Gastroesophageal sphincter (tissue), 4 donors: ENCODE data around the gene MMP17. TPM values are rescaled to one million over a fixed set of nuclear protein-coding genes. Genes with fewer than 3 reads are reported as not detected.

ENCODE experiments used
- ATAC-seq: fragments of 150-250 bp; one replicate; pipeline ENCODE4 v1.9.1; 2016; ENCODE audit warnings: mild to moderate bottlenecking, moderate library complexity
- H3K27ac ChIP-seq, 4 donors: fragments of 200-600 bp; sonication (generic) in 3 of 4; 1 replicate in 3 of 4; 2 replicates in 1 of 4; pipeline ENCODE4 v1.5.1; 2016 to 2019
- H3K27me3 ChIP-seq: fragments of 200-600 bp; sonication (generic); one replicate; pipeline ENCODE4 v1.5.1; 2019
- H3K36me3 ChIP-seq, 2 donors: fragments of 200-600 bp; sonication (generic); one replicate each; pipeline ENCODE4 v1.5.1; 2019; ENCODE audit warnings: control low read depth in 1 of 2
- H3K4me1 ChIP-seq, 3 donors: fragments of 200-600 bp; sonication (generic); 1 replicate in 2 of 3; 2 replicates in 1 of 3; pipeline ENCODE4 v1.5.1; 2016 to 2019; ENCODE audit warnings: control low read depth in 2 of 3
- H3K4me3 ChIP-seq, 2 donors: fragments of 200-600 bp; sonication (generic); one replicate each; pipeline ENCODE4 v1.5.1; 2019; ENCODE audit warnings: mild to moderate bottlenecking in 1 of 2, moderate library complexity in 1 of 2
- H3K9me3 ChIP-seq, 3 donors: fragments of 200-600 bp; sonication (generic); one replicate each; pipeline ENCODE4 v1.5.1; 2017 to 2019; ENCODE audit warnings: control low read depth in 2 of 3
- CTCF ChIP-seq, 4 experiments: fragments of 200-600 bp in 2 of 4; fragments of 450-650 bp in 2 of 4; sonication (generic) in 1 of 4; IDR thresholded peaks; one replicate each; pipeline ENCODE4 v1.5.1; 2017 to 2019; ENCODE audit warnings: antibody characterized with exemption in 4 of 4, mild to moderate bottlenecking in 2 of 4, moderate library complexity in 2 of 4
- EP300 ChIP-seq: sonication (generic); formaldehyde crosslinking; IDR thresholded peaks from one replicate; pipeline ENCODE4 v1.6.1; 2017; ENCODE audit warnings: antibody characterized with exemption, mild to moderate bottlenecking
- POLR2A ChIP-seq, 2 donors: fragments of 450-650 bp; IDR thresholded peaks; one replicate each; pipeline ENCODE4 v1.6.1; 2017; ENCODE audit warnings: antibody characterized with exemption in 2 of 2, mild to moderate bottlenecking in 2 of 2, moderate library complexity in 1 of 2
- POLR2AphosphoS5 ChIP-seq: sonication (generic); formaldehyde crosslinking; IDR thresholded peaks from one replicate; pipeline ENCODE4 v1.6.1; 2017; ENCODE audit warnings: antibody characterized with exemption
- WGBS, 2 donors: methylation state at CpG; one replicate each; pipeline ENCODE4 v1.1.5; 2018; ENCODE audit warnings: low coverage in 1 of 2; 5-methylcytosine and 5-hydroxymethylcytosine counted together
- total RNA-seq, 4 donors: library from RNA; depleted of rRNA; stranded (reverse); fragments of >200 nt; gene quantifications; one replicate each; pipeline ENCODE4 v1.1.0, GENCODE V29; 2016

The MMP17 gene
- total RNA-seq, 4 donors from 2014 or later: 2.0 to 7.0 (median 4.5) TPM

- H3K36me3 ChIP-seq: peaks cover 0 to 81% of the 10 kb centered on the region in 2 donors
These were observed 43.1 kb upstream of the MMP17 start for GRCh38 chr12:131784909-131785762.

GRCh38 chr12:131785763-131786330 lies 42.3 kb upstream of the MMP17 start:
- no peaks in the 10 kb centered on the region for H3K9me3 ChIP-seq
- H3K4me1 ChIP-seq: peaks cover 0 to 12% (median 0%) of the 10 kb centered on the region in 3 donors
- peaks cover 0 to 81% of the 10 kb centered on the region in 2 donors for H3K36me3 ChIP-seq
- H3K27ac ChIP-seq: no peak overlapping the region
- H3K4me3 ChIP-seq: no peak overlapping the region
- TF ChIP-seq POLR2A (IDR thresholded peaks at IDR 0.05) (no peak), EP300 (no peak), POLR2AphosphoS5 (no peak), CTCF (IDR thresholded peaks at IDR 0.05) (no peak)
- H3K27me3 ChIP-seq: no peaks in the 10 kb centered on the region
- 89% methylated on average over 4 to 6 of the region's 15 CpGs for WGBS, 2 donors
- ATAC-seq: no peak

More at GRCh38 chr12:131784909-131785762, 43.1 kb upstream of the MMP17 start:
- Histone ChIP-seq H3K27me3 (no peaks in the 10 kb centered on the region), H3K4me3 (no peak overlapping the region), H3K27ac (no peak overlapping the region), H3K9me3 (no peaks in the 10 kb centered on the region), H3K4me1 (peaks cover 0 to 12% (median 0%) of the 10 kb centered on the region in 3 donors)
- TF ChIP-seq CTCF (IDR thresholded peaks at IDR 0.05) (no peak), POLR2AphosphoS5 (no peak), EP300 (no peak), POLR2A (IDR thresholded peaks at IDR 0.05) (no peak)
- ATAC-seq: no peak
- WGBS, 2 donors: 68 to 77% methylated on average over 14 to 27 of the region's 30 CpGs

GRCh38 chr12:131786331-131786730 lies 41.9 kb upstream of the MMP17 start:
- Histone ChIP-seq H3K9me3 (no peaks in the 10 kb centered on the region), H3K27me3 (no peaks in the 10 kb centered on the region), H3K4me1 (peaks cover 0 to 12% (median 0%) of the 10 kb centered on the region in 3 donors), H3K4me3 (no peak overlapping the region), H3K36me3 (peaks cover 0 to 82% of the 10 kb centered on the region in 2 donors), H3K27ac (no peak overlapping the region)
- 85% methylated on average over 4 of the region's 15 CpGs; no CpG with 5 or more reads in 1 of the 2 donors for WGBS, 2 donors
- no peak for TF ChIP-seq EP300
- TF ChIP-seq POLR2AphosphoS5: no peak
- no peak for TF ChIP-seq CTCF (IDR thresholded peaks at IDR 0.05)
- no peak for TF ChIP-seq POLR2A (IDR thresholded peaks at IDR 0.05)
- no peak for ATAC-seq

- Histone ChIP-seq H3K36me3 (peaks cover 0 to 82% of the 10 kb centered on the region in 2 donors), H3K4me1 (peaks cover 0 to 12% (median 0%) of the 10 kb centered on the region in 3 donors), H3K4me3 (no peak overlapping the region), H3K9me3 (no peaks in the 10 kb centered on the region), H3K27ac (no peak overlapping the region), H3K27me3 (no peaks in the 10 kb centered on the region)
- ATAC-seq: no peak
- TF ChIP-seq EP300 (no peak), POLR2A (IDR thresholded peaks at IDR 0.05) (no peak), CTCF (IDR thresholded peaks at IDR 0.05) (no peak), POLR2AphosphoS5 (no peak)
- WGBS, 2 donors: 78 to 90% methylated on average over 2 to 7 of the region's 17 CpGs
These were observed 41.0 kb upstream of the MMP17 start for GRCh38 chr12:131787143-131787660.
